NCI-H128 (cell line): ENCODE measurements around the gene PDE6H.

Source experiments
- DNase-seq: peaks from one replicate; lab custom pipeline; 2025; ENCODE audit not compliant: unreplicated experiment; lab: John Stamatoyannopoulos, UW

PDE6H gene

DNA sequence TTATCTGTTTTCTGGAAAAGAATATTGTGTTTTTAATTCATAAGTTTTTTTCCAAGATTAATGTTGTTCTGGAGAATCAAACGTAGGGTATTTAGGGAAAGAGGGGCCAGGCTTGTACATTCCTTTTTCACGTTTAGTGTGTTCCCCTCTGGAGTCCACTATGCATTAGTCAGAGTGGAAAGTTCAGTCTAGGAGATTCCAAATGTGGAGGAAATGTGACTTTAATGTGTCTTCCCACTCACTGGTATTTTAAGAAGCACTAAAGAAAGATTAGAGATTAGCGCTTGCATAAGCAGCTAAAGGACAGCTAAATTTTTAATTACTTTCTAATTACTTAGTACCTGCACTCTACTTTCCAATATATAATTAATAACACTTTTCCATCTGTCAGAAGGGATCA, 4.4 kb upstream of the PDE6H start:
- DNase-seq, result no peak

DNA sequence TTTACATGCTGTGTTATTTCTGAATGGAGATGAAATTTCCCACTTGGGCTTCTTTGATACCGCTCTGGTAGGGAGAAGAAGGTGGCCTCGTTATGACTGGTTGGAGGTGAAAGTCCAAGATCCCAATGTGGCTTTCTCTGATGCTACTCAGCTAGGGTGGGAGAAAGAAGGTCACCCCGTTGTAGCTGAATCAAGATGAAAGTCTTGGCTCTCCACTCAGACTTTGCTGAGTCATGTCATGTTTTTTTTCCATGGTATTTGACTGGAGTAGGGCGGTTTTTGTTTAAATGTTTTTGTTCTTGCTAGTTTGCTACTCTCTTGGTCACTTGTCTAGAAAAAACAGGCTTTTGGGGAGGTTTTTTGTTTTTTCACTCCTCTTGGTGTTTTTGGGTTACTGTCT, 2.4 kb upstream of the PDE6H start:
- no peak for DNase-seq

DNA sequence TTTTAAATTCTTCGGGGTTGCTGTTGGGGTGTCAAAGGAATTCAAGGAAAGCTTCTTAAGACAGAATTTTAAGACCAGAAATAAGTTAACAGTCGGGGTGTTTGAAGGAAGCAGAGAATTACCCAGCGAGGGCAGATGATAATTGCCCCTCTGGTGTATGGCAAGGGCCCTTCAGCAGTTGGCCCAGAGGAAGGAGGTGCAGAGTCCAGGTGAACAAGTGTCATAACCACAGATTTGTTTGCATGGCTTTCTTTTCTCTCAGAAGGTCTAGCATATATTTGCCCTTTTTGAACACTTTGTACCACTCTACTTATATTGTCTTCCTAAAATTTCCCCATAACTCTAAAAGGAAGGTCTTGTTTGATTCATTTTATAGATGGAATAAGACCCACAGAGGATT, 1.8 kb downstream of the PDE6H start:
- no peak for DNase-seq

GRCh38 chr12:14975457-14975856, 2.6 kb downstream of the PDE6H start:
- no peak for DNase-seq

DNA sequence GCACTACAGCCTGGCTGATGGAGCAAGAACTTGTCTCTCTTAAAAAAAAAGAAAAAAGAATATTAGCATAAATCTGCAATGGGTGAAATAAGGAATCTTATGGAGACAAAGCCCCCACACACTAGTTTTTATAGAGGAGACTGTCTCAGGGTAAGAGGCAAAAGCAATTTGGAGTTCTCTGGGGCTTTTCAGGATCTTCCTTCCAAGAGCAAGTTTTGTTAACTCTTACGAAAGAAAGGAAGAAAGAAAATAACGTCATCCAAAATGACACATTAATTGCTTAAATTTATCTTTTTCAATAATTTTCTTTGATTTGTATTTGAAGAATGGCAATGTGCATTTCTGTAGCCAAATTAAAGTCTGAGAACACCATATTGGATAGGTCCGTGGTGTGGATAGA, 3.8 kb downstream of the PDE6H start:
- no peak for DNase-seq

- DNase-seq, result no peak
These were observed 6.6 kb downstream of the PDE6H start for GRCh38 chr12:14979468-14979867.

GRCh38 chr12:14981049-14981448, 8.2 kb downstream of the PDE6H start:
- DNase-seq, result no peak

- no peak for DNase-seq
These were observed 9.7 kb downstream of the PDE6H start for GRCh38 chr12:14982562-14982961.

DNA sequence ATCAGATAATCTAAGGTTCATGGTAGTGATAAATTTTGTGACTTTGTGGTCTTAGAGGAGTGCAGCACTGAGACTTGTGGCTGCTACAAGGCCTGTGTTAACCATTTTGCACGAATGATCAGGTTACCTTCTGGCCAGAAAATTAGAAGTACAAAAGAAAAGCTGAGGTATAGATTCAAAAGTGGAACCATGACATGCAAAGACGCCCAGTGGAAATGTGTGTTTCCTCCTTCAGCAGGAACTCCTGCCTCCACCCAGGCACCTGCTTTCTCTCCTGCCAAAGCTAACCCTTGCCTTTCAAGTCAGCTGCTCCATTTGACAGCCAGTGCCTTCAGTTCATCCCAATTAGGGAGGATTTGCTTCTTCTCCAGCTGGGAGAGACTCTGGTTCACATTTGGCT, 10.1 kb downstream of the PDE6H start:
- DNase-seq, result no peak

- no peak for DNase-seq
These were observed 11.2 kb downstream of the PDE6H start for GRCh38 chr12:14984036-14984435.

GRCh38 chr12:14984766-14985285, 12.0 kb downstream of the PDE6H start:
- no peak for DNase-seq

DNA sequence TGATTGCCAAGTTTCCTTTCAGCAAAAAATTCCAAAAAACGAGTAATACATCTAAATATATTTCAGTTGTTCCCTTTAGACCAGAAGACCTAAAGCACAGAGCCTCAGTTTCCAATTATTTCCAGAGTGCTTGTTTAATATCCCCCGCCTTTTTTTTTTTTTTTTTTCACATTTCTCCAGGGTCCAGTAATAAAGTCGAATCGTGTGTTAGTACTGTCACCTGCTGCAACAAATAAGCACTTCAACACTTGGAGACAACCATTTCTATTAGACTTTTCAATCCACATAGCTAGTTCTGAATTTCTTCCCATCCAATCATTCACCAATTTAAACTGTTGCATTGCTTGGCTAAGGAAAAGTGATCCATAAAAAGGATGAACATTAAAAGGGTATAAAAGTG, 13.6 kb downstream of the PDE6H start:
- DNase-seq, result no peak

- no peak for DNase-seq
These were observed 15.2 kb downstream of the PDE6H start for GRCh38 chr12:14988035-14988434.

DNA sequence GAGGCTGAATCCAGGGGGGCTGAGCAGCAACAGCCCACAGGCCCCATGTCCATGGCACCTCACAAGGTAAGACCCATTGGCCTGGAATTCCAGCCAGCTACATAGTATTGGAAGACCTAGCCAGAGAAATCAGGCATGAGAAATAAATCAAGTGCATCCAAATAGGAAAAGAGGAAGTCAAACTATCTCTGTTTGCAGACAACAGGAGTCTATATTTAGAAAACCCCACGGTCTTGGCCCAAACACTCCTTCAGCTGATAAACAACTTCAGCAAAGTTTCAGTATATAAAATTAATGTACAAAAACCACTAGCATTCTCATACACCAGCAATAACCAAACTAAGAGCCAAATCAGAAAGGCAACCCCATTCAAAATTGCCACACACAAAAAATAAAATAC, 16.9 kb downstream of the PDE6H start:
- no peak for DNase-seq

GRCh38 chr12:14991069-14991468, 18.2 kb downstream of the PDE6H start:
- DNase-seq, result no peak

- no peak for DNase-seq
These were observed 19.8 kb downstream of the PDE6H start for GRCh38 chr12:14992673-14993072.

DNA sequence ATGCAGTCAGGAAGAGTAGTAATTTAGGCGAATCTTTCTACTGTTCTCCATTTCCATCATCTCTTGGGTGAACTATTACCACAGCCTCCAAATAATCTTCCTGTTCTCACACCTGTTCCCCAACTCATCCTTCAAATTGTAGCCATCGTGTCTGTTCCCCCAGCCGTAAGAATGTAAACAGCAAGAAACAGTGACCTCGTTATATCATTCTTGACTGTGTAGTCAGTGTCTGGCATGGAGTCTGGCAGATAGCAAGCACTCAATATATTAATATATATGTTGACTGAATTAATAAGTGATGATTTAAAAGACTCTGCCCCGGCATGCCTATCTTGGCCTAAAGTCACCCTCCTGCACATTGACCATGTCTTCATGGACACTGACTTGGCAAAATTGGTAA, 20.3 kb downstream of the PDE6H start:
- DNase-seq, result no peak

GRCh38 chr12:14993537-14994266, 20.9 kb downstream of the PDE6H start:
- DNase-seq, result no peak

- no peak for DNase-seq
These were observed 21.8 kb downstream of the PDE6H start for GRCh38 chr12:14994610-14995009.

- peak; percentile 34 for DNase-seq
These were observed 23.0 kb downstream of the PDE6H start for GRCh38 chr12:14995583-14996425.

DNA sequence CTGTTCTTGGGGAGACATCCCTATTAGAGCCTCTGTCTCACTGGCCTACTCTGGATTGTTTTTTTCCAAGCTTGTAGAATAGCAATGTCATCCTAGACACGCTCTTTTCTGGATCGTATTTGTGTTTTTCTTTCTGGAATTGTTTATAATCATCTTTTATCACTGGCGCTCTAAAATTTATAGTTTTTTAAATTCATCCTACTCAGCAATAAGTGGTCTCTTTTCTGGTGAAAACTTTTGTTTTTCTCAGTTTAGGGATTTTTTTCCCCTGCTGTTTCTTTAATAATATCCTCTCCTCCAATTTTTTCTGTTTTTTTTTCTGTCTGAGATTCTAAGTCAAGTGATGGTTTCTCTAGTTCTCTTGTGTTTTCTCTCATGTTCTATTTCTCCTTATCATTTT, 25.2 kb downstream of the PDE6H start:
- no peak for DNase-seq

DNA sequence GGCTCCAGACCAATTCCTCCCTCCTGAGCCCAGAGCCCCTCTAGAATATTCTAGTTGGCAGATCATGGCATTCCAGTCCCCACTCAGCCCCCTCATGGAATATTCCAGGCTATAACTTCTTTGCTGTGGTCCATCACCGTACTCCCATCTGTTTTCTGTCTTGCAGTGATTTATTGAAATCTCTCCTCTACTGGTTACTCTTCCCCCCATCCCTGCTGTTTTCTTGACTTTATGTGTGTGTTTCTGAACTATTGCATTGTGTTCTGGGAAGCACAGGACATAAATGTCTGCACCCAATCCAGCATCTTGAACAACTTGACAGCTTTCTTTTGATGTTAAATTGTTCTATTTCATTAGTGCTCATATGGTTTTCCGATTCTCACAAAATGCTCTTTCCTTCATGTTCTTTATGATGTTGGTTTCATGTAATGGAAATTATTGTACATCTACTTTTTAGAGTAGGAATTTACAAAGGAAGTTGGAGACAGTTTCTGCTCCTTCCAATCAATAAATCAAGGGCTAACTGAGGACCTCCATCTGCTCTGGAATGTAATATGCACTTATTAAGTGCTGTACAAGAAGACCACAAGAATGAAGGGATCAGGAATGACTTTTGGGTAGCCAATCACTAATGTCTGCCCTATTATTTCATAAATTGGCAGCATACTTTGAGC, 26.3 kb downstream of the PDE6H start:
- no peak for DNase-seq
